IPS-18a (cell line): ENCODE data around the gene LHX2.
A peak's percentile ranks its signal among the peaks of the same experiment; 100 is the strongest.
"Not testable (repeated sequence)": the region's sequence is repeated elsewhere in the genome, so short reads cannot be mapped to it uniquely, and the experiment has no call there.

Source experiments
- H3K27ac ChIP-seq: one replicate; pipeline ENCODE4 v1.5.1; 2013; ENCODE audit warnings: low read length
- H3K27me3 ChIP-seq: one replicate; pipeline ENCODE4 v1.6.1; 2013; ENCODE audit warnings: mild to moderate bottlenecking, low read length; ENCODE audit not compliant: control insufficient read depth, insufficient read depth
- H3K36me3 ChIP-seq: one replicate; pipeline ENCODE4 v1.6.1; 2013; ENCODE audit warnings: low read depth, low read length; ENCODE audit not compliant: control insufficient read depth
- H3K4me1 ChIP-seq: one replicate; pipeline ENCODE4 v1.6.1; 2013; ENCODE audit warnings: low read depth, low read length; ENCODE audit not compliant: control insufficient read depth
- H3K4me3 ChIP-seq: one replicate; pipeline ENCODE4 v1.5.1; 2013; ENCODE audit warnings: low read length
- H3K9ac ChIP-seq: one replicate; pipeline ENCODE4 v1.6.1; 2013; ENCODE audit warnings: mild to moderate bottlenecking, low read length, moderate library complexity
- H3K9me3 ChIP-seq: one replicate; pipeline ENCODE4 v1.6.1; 2013; ENCODE audit warnings: low read depth, low read length; ENCODE audit not compliant: control insufficient read depth

LHX2 gene

DNA sequence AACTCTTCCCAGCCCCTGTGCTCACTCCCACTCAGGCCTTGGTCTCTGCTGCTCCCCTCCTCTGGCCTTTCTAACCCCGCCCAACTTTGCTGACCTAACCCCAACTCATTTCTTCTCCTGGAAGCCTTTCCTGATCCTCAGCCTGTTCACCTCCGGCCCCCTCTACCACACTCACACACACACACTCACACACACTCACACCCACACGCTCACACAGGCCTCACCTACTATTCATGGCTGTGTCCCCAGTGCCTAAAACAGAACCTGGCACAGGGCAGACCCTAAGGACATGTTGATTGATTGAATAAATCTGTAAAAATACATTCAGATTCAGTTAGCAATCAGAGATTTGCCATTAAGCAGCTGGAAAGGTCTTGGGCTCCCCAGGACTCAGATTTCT, 28.5 kb upstream of the LHX2 start:
- no peak overlapping the region for H3K4me3 ChIP-seq
- no peaks in the 10 kb centered on the region for H3K9me3 ChIP-seq
- H3K27ac ChIP-seq, result no peak overlapping the region
- peaks cover 9% of the 10 kb centered on the region for H3K27me3 ChIP-seq
- no peaks in the 10 kb centered on the region for H3K36me3 ChIP-seq
- H3K9ac ChIP-seq, result no peak overlapping the region
- H3K4me1 ChIP-seq, result no peaks in the 10 kb centered on the region

DNA sequence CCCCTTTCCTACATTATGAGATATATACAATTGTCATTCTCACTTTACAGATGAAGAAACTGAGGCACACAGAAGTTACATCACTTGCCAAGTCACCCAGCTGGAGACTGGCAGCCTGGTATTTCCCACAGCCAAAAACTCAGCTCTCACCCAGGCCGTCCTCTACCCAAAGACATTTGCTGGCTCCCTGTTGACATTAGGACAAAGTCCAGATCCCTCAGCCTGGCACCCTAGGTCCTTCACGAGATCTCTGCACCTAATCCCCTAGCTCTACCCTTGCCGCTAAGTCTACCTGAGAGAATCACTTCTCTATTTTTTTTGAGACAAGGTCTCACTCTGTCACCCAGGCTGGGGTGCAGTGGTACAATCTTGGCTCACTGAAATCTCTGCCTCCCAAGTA, 26.8 kb upstream of the LHX2 start:
- no peak overlapping the region for H3K9ac ChIP-seq
- H3K36me3 ChIP-seq, result no peaks in the 10 kb centered on the region
- no peak overlapping the region for H3K4me3 ChIP-seq
- no peaks in the 10 kb centered on the region for H3K9me3 ChIP-seq
- H3K4me1 ChIP-seq, result no peaks in the 10 kb centered on the region
- no peak overlapping the region for H3K27ac ChIP-seq
- peaks cover 9% of the 10 kb centered on the region for H3K27me3 ChIP-seq

DNA sequence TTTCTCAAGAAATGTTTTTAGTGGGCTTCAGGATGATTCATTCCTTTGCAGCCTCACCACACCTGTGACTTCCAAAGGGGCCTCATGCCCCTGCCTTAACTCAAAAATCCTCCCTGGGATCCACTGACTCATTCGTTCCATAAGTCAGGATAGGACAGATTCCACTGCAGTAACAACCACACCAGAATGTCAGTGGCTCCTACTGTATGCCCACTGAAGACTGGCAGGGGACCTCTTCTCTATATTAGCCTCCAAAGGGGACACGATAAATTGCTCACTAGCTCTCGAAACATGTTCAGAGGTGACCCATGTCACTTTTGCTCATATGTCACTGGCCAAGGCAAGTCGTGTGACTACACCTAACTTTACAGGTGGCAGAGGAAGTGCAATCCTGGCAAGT, 25.7 kb upstream of the LHX2 start:
- Histone ChIP-seq H3K27me3 (peaks cover 20% of the 10 kb centered on the region), H3K9me3 (no peaks in the 10 kb centered on the region), H3K4me1 (no peaks in the 10 kb centered on the region), H3K27ac (no peak overlapping the region), H3K36me3 (no peaks in the 10 kb centered on the region), H3K9ac (no peak overlapping the region), H3K4me3 (no peak overlapping the region)

DNA sequence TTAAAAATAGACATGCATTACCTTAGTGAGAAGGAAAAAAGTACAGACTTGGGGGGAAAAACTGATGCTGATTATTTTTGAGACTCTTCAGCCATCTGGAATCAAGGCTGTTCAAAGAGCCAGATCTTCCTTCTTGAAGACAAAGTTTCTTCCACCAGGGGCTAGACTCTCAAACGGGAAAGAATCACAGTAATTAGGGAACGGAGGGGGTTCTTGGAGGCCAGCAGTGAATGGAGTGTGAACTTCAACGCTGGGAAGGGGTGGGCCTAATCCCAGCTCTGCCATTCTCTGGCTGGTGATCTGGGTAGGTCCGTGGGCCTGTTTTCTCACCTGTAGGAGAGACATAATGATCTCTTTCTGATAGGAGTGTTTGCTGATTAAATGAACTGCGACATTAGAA, 21.1 kb upstream of the LHX2 start:
- Histone ChIP-seq H3K4me3 (no peak overlapping the region), H3K36me3 (no peaks in the 10 kb centered on the region), H3K4me1 (no peaks in the 10 kb centered on the region), H3K27me3 (peaks cover 41% of the 10 kb centered on the region), H3K27ac (no peak overlapping the region), H3K9ac (no peak overlapping the region), H3K9me3 (no peaks in the 10 kb centered on the region)

DNA sequence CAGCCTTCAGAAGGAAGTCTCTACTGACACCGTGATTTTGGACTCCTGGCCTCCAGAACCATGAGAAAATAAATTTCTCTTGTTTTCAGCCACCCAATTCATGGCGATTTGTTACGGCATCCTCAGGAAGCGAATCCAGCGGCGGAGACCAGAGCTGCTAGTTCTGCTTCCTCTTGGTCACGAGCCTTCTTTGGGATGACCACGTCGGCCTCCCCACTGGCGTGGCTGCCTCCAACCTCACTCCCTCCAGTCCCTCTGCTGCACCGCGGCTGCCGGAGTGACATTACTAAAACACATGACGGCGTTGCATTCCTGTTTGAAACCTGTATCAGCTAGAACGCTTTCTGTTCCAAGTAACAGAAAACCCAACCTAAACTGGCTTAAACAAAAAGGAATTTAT, 18.9 kb upstream of the LHX2 start:
- H3K27ac ChIP-seq, H3K4me1 ChIP-seq, H3K36me3 ChIP-seq, H3K9me3 ChIP-seq, H3K4me3 ChIP-seq, H3K9ac ChIP-seq: not testable (repeated sequence)
- H3K27me3 ChIP-seq, result peaks cover 54% of the 10 kb centered on the region

DNA sequence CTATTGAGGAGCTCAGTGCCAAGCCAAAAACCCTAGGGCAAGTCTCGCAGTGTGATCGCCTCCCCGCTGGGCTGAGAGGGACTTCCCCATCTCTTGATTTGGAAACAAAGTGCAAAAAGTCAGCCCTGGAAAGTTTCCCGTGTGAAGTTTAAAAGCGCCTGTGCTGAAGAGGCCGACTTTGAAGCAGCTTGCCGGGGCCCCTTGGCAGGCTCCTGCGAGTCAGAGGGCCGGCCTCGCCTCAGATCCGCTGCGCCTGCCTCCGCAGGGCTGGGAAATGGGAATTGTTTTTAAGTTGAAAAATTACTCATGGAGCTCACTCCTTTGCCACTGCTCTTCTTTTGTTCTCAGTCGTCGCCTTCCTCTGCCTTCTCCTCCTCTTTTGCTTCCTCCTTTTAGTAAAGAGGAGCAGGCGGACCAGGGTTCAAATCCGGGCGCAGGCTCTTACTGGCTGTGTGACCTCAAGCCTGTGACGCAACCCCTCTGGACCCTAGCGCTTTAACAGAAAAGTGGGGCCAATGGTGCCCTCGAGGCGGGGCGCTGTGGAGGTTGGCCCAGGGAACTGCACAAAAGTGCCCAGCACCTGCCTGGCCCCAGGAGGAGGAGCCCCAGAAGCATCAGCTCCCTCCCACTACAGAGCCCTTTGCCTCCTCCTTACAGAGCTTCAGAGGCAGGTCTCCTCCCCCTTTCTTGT, 14.7 kb upstream of the LHX2 start:
- no peak overlapping the region for H3K9ac ChIP-seq
- no peak overlapping the region for H3K27ac ChIP-seq
- H3K4me1 ChIP-seq, result peaks cover 22% of the 10 kb centered on the region
- H3K27me3 ChIP-seq, result peaks cover 79% of the 10 kb centered on the region
- H3K9me3 ChIP-seq, result no peaks in the 10 kb centered on the region
- H3K4me3 ChIP-seq, result no peak overlapping the region
- H3K36me3 ChIP-seq, result no peaks in the 10 kb centered on the region

DNA sequence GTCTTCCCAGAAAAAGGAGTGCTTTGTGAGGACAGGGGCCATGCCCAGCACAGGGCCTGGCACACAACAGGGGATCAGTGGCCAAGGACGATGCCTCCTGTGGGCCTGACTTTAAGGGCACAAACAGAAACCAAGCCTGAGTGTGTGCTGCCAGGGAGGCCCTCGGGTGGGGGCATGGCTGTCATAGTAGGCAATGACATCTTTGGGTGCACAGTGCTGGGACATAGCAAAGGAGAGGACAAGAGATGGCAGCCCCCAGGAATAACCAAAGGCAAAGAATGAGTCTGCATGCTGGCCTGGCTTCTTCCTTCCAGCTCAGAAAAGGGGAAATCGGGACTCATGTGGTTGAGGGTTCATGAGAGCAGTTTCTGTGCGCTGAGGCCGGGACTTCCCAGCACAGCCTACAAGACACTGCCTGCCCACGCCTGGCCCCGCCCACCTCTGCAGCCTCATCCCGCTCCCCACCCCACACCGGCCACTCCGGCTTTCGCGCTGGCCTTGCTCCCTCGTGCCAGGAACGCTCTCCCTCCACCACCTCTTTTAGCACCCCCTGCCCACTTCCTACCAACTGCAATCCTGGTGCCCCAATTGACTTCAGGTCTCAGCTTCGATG, 13.8 kb upstream of the LHX2 start:
- Histone ChIP-seq H3K4me1 (peaks cover 22% of the 10 kb centered on the region), H3K36me3 (no peaks in the 10 kb centered on the region), H3K27ac (no peak overlapping the region), H3K4me3 (no peak overlapping the region), H3K9ac (no peak overlapping the region), H3K27me3 (peaks cover 88% of the 10 kb centered on the region), H3K9me3 (no peaks in the 10 kb centered on the region)

DNA sequence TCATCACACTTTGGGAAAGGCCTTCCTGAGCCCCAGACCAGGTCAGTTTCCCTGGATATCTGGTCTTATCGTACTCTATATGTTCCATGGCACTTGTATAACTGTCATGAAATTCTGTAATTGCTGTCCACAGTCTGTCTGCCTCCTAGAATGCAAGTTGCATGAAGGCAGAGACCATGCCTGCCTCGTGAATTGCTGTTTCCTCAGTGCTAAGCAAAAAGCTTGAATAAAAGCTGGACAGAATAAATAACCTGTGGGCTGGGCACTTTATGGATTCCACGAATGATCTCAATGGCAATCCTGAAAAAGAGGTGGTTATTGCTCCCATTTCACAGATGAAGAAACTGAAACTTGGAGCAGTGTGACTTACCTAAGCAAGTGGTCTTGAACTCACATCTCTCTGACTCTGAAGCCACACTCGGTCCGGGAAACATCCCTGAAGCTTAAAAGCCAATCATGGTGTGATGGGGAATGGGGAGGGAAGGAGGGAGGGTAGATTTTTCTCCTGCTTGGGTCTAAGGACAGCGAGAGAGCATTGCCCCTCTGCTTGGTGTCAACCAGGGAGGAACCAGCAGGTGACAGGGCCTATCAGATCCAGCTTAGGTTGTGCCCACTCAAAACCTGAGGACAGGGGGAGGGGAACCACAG, 13.2 kb upstream of the LHX2 start:
- peaks cover 94% of the 10 kb centered on the region for H3K27me3 ChIP-seq
- peak overlapping the region; percentile 52 for H3K4me3 ChIP-seq
- no peak overlapping the region for H3K27ac ChIP-seq
- H3K9me3 ChIP-seq, result no peaks in the 10 kb centered on the region
- no peaks in the 10 kb centered on the region for H3K36me3 ChIP-seq
- H3K4me1 ChIP-seq, result peaks cover 22% of the 10 kb centered on the region
- no peak overlapping the region for H3K9ac ChIP-seq

DNA sequence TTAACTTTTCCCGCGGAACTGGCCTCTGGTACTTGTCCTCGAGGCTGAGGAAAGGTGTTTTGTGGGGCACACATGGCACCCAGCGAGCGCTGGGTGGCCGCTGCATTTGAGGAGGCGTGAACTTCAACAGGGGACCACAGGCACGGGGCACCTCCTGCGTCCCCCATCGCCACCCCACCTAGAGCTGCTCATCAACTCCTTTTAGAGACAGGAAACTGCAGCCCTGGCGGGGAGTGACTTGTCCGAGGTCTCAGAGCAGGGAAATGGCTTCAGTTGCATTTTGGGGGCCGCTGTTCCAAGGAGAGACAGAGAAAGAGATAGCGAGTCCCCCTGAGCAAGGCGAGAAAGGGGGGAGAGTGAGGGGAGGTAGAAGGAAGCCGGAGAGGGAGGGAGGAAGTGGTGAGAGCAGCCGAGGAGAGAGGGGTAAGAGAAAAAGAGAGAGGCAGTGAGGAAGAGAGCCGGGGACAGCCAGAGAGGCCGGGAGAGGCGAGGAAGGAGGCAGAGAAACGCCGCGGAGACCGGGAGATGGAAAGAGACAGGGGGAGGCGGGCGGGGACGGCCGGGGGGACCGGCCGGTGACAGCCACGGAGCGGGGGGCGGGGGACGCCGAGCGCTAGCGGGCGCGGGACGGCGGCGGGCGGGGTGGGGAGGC, 12.5 kb upstream of the LHX2 start:
- Histone ChIP-seq H3K4me3 (peak overlapping the region; percentile 52), H3K9ac (no peak overlapping the region), H3K27ac (no peak overlapping the region), H3K9me3 (no peaks in the 10 kb centered on the region), H3K4me1 (peaks cover 22% of the 10 kb centered on the region), H3K36me3 (no peaks in the 10 kb centered on the region), H3K27me3 (peaks cover 94% of the 10 kb centered on the region)

DNA sequence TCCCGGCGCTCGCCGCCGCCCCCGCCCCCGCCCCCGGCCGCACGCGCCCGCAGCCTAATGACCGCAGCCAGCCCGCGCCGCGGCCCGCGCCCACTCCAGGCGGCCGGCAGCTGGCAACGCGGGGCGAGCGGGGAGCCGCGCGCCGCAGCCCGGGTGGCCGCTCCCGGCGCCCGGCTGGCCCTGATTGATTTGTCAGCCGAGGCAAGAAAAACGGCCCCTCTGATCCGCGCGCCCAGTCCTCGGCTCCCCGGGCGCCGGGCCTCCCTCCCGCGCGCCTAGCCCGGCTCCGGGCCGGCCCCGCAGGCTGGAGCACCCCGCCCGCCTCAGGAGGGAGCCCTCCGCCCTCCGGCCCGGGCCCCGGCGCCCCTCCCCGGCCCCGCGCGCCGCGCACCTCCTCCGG, 11.9 kb upstream of the LHX2 start:
- Histone ChIP-seq H3K27me3 (peaks cover 94% of the 10 kb centered on the region), H3K4me1 (peaks cover 24% of the 10 kb centered on the region), H3K27ac (no peak overlapping the region), H3K36me3 (no peaks in the 10 kb centered on the region), H3K9me3 (no peaks in the 10 kb centered on the region), H3K9ac (no peak overlapping the region), H3K4me3 (no peak overlapping the region)

DNA sequence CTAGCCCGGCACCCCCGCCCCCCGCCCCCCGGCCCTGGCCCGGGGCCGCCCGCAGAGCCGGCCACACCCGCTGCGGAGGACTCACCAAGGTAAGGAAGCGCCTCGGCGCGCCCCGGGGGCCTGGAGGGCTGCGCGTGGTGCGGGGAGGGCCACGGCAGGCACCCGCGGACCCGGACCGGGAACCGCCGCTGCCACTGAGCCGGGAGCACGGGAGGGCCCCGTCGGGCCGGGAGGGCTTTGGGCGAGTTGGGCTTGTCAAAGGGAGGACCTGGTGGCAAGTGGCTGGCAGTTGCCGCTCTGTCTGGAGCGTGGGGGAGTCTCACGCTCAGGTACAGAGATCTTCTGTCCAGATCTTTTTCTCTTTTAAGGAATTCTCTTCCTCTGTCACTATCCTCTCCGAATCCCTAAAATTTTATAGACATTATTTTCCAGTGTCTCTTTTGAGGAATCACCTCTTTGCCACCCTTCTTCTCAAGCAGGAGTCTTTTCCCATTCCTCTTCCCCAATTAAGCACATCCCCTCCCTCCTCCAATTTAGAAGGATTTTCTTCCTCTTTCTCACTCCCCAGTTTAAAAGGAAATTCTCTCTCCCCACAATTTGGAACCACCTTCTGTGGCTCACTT, 11.3 kb upstream of the LHX2 start:
- H3K27me3 ChIP-seq, result peaks cover 94% of the 10 kb centered on the region
- H3K36me3 ChIP-seq, result no peaks in the 10 kb centered on the region
- H3K4me1 ChIP-seq, result peaks cover 30% of the 10 kb centered on the region
- no peak overlapping the region for H3K9ac ChIP-seq
- no peaks in the 10 kb centered on the region for H3K9me3 ChIP-seq
- H3K4me3 ChIP-seq, result no peak overlapping the region
- H3K27ac ChIP-seq, result no peak overlapping the region
